ENCODE data around the gene PEX7. TPM values are rescaled to one million over a fixed set of nuclear protein-coding genes. Genes with fewer than 3 reads are reported as not detected.
"Not testable (repeated sequence)": the region's sequence is repeated elsewhere in the genome, so short reads cannot be mapped to it uniquely, and the experiment has no call there.

PEX7 gene
- total RNA-seq, 1 donor from 2014 or later, result 10.4 TPM

- no peak overlapping the region for H3K27ac ChIP-seq (ENCODE audit: low read depth, low read length)
- H3K4me3 ChIP-seq (ENCODE audit: low read length in 3 of 3), result no peak overlapping the region
- H3K9ac ChIP-seq (ENCODE audit: low read depth in 1 of 3, low read length in 3 of 3), result no peak overlapping the region
- H3K27me3 ChIP-seq (ENCODE audit: control insufficient read depth in 3 of 3, insufficient read depth in 3 of 3, low read length in 3 of 3), result peaks cover 0 to 9% (median 5%) of the 10 kb centered on the region in 3 donors
- H3K9me3 ChIP-seq (ENCODE audit: control insufficient read depth in 3 of 3, low read length in 3 of 3), result no peaks in the 10 kb centered on the region
- H3K4me1 ChIP-seq (ENCODE audit: control insufficient read depth in 3 of 3, insufficient read depth in 3 of 3, low read length in 3 of 3), result peaks cover 0 to 2% (median 0%) of the 10 kb centered on the region in 3 donors
- no peaks in the 10 kb centered on the region for H3K36me3 ChIP-seq (ENCODE audit: control insufficient read depth in 3 of 3, insufficient read depth in 3 of 3, low read length in 3 of 3)
These were observed 137.1 kb downstream of the PEX7 start for GRCh38 chr6:136959471-136959891.

GRCh38 chr6:136959935-136960334, 137.5 kb downstream of the PEX7 start:
- not testable (repeated sequence) for H3K9ac ChIP-seq (ENCODE audit: low read depth in 1 of 3, low read length in 3 of 3); H3K4me1 ChIP-seq (ENCODE audit: control insufficient read depth in 3 of 3, insufficient read depth in 3 of 3, low read length in 3 of 3); H3K27me3 ChIP-seq (ENCODE audit: control insufficient read depth in 3 of 3, insufficient read depth in 3 of 3, low read length in 3 of 3); H3K27ac ChIP-seq (ENCODE audit: low read depth, low read length); H3K9me3 ChIP-seq (ENCODE audit: control insufficient read depth in 3 of 3, low read length in 3 of 3); H3K4me3 ChIP-seq (ENCODE audit: low read length in 3 of 3); H3K36me3 ChIP-seq (ENCODE audit: control insufficient read depth in 3 of 3, insufficient read depth in 3 of 3, low read length in 3 of 3)

- H3K36me3 ChIP-seq (ENCODE audit: control insufficient read depth in 3 of 3, insufficient read depth in 3 of 3, low read length in 3 of 3), result no peaks in the 10 kb centered on the region
- H3K4me3 ChIP-seq (ENCODE audit: low read length in 3 of 3), result no peak overlapping the region
- peaks cover 0 to 2% (median 0%) of the 10 kb centered on the region in 3 donors for H3K4me1 ChIP-seq (ENCODE audit: control insufficient read depth in 3 of 3, insufficient read depth in 3 of 3, low read length in 3 of 3)
- no peaks in the 10 kb centered on the region for H3K9me3 ChIP-seq (ENCODE audit: control insufficient read depth in 3 of 3, low read length in 3 of 3)
- H3K27ac ChIP-seq (ENCODE audit: low read depth, low read length), result no peak overlapping the region
- H3K27me3 ChIP-seq (ENCODE audit: control insufficient read depth in 3 of 3, insufficient read depth in 3 of 3, low read length in 3 of 3), result peaks cover 0 to 9% (median 5%) of the 10 kb centered on the region in 3 donors
- H3K9ac ChIP-seq (ENCODE audit: low read depth in 1 of 3, low read length in 3 of 3), result no peak overlapping the region
These were observed 138.4 kb downstream of the PEX7 start for GRCh38 chr6:136960781-136961180.

GRCh38 chr6:136961848-136962247, 139.5 kb downstream of the PEX7 start:
- no peaks in the 10 kb centered on the region for H3K36me3 ChIP-seq (ENCODE audit: control insufficient read depth in 3 of 3, insufficient read depth in 3 of 3, low read length in 3 of 3)
- peaks cover 0 to 2% (median 0%) of the 10 kb centered on the region in 3 donors for H3K4me1 ChIP-seq (ENCODE audit: control insufficient read depth in 3 of 3, insufficient read depth in 3 of 3, low read length in 3 of 3)
- no peak overlapping the region for H3K9ac ChIP-seq (ENCODE audit: low read depth in 1 of 3, low read length in 3 of 3)
- no peak overlapping the region for H3K27ac ChIP-seq (ENCODE audit: low read depth, low read length)
- H3K9me3 ChIP-seq (ENCODE audit: control insufficient read depth in 3 of 3, low read length in 3 of 3), result no peaks in the 10 kb centered on the region
- H3K4me3 ChIP-seq (ENCODE audit: low read length in 3 of 3), result no peak overlapping the region
- peaks cover 0 to 9% (median 5%) of the 10 kb centered on the region in 3 donors for H3K27me3 ChIP-seq (ENCODE audit: control insufficient read depth in 3 of 3, insufficient read depth in 3 of 3, low read length in 3 of 3)

GRCh38 chr6:136962661-136963060, 140.3 kb downstream of the PEX7 start:
- Histone ChIP-seq H3K27ac (ENCODE audit: low read depth, low read length) (no peak overlapping the region), H3K9ac (ENCODE audit: low read depth in 1 of 3, low read length in 3 of 3) (no peak overlapping the region), H3K4me1 (ENCODE audit: control insufficient read depth in 3 of 3, insufficient read depth in 3 of 3, low read length in 3 of 3) (peaks cover 0 to 2% (median 0%) of the 10 kb centered on the region in 3 donors), H3K9me3 (ENCODE audit: control insufficient read depth in 3 of 3, low read length in 3 of 3) (no peaks in the 10 kb centered on the region), H3K4me3 (ENCODE audit: low read length in 3 of 3) (no peak overlapping the region), H3K36me3 (ENCODE audit: control insufficient read depth in 3 of 3, insufficient read depth in 3 of 3, low read length in 3 of 3) (no peaks in the 10 kb centered on the region), H3K27me3 (ENCODE audit: control insufficient read depth in 3 of 3, insufficient read depth in 3 of 3, low read length in 3 of 3) (peaks cover 5 to 14% (median 5%) of the 10 kb centered on the region in 3 donors)

GRCh38 chr6:136963259-136963658, 140.9 kb downstream of the PEX7 start:
- H3K4me1 ChIP-seq (ENCODE audit: control insufficient read depth in 3 of 3, insufficient read depth in 3 of 3, low read length in 3 of 3), result peaks cover 0 to 2% (median 0%) of the 10 kb centered on the region in 3 donors
- H3K4me3 ChIP-seq (ENCODE audit: low read length in 3 of 3), result no peak overlapping the region
- no peak overlapping the region for H3K9ac ChIP-seq (ENCODE audit: low read depth in 1 of 3, low read length in 3 of 3)
- no peak overlapping the region for H3K27ac ChIP-seq (ENCODE audit: low read depth, low read length)
- H3K27me3 ChIP-seq (ENCODE audit: control insufficient read depth in 3 of 3, insufficient read depth in 3 of 3, low read length in 3 of 3), result peaks cover 5 to 14% (median 6%) of the 10 kb centered on the region in 3 donors
- no peaks in the 10 kb centered on the region for H3K36me3 ChIP-seq (ENCODE audit: control insufficient read depth in 3 of 3, insufficient read depth in 3 of 3, low read length in 3 of 3)
- no peaks in the 10 kb centered on the region for H3K9me3 ChIP-seq (ENCODE audit: control insufficient read depth in 3 of 3, low read length in 3 of 3)

Small RNA genes within 50 kb of the gene (small RNA-seq; reads per million reads assigned to genes)
- gene RF00019 (not detected), gene RF00443 (not detected)

Other genes with a start within 250 kb of the PEX7 start
- 6.8 TPM for gene MAP3K5, start 30.1 kb upstream of the PEX7 start, total RNA-seq
- not detected for gene SLC35D3, start 99.7 kb downstream of the PEX7 start, total RNA-seq
- gene IL20RA, start 222.4 kb downstream of the PEX7 start, total RNA-seq, result 9.9 TPM

All from skeletal muscle tissue (tissue), 5 donors.